Esophagus squamous epithelium (tissue), 4 donors: ENCODE measurements around the gene RBFOX2.

Experiments used
- CTCF ChIP-seq, 6 experiments: fragments of 450-650 bp in 4 of 6; fragments of 200-600 bp in 2 of 6; sonication (generic) in 2 of 6; IDR thresholded peaks; one replicate each; pipeline ENCODE4 v1.5.1; 2016 to 2019; ENCODE audit warnings: antibody characterized with exemption in 6 of 6, mild to moderate bottlenecking in 4 of 6, moderate library complexity in 4 of 6
- POLR2A ChIP-seq, 4 donors: fragments of 450-650 bp; IDR thresholded peaks; one replicate each; pipeline ENCODE4 v1.6.1; 2017; ENCODE audit warnings: antibody characterized with exemption in 4 of 4, mild to moderate bottlenecking in 4 of 4, moderate library complexity in 3 of 4

- TF ChIP-seq CTCF (IDR thresholded peaks at IDR 0.05) (no peak), POLR2A (IDR thresholded peaks at IDR 0.05) (no peak)
These were observed 6.9 kb downstream of the RBFOX2 start for GRCh38 chr22:36021606-36022153.
